Measurements from ENCODE around the gene CYP1B1.

Gene CYP1B1

GRCh38 chr2:38017836-38018235, 58.1 kb downstream of the CYP1B1 start:
- no peak for TF ChIP-seq GATA1 (IDR thresholded peaks at IDR 0.05; ENCODE audit: low read depth, low read length)
- TF ChIP-seq POLR2A (IDR thresholded peaks at IDR 0.05; ENCODE audit: low read length): no peak
- DNase-seq: no peak
